C4-2B (cell line): ENCODE results near the gene AUNIP.

Experiments
- ZFX ChIP-seq: fragments of 450-650 bp; IDR thresholded peaks from 2 replicates; pipeline ENCODE4 v1.6.1; 2017
- TF ChIP-seq, protein P1 (sequence below): fragments of 450-650 bp; conservative IDR thresholded peaks from 2 replicates; pipeline ENCODE4 v1.5.1; 2017; ENCODE audit warnings: mild to moderate bottlenecking

- TF ChIP-seq, protein P1, sequence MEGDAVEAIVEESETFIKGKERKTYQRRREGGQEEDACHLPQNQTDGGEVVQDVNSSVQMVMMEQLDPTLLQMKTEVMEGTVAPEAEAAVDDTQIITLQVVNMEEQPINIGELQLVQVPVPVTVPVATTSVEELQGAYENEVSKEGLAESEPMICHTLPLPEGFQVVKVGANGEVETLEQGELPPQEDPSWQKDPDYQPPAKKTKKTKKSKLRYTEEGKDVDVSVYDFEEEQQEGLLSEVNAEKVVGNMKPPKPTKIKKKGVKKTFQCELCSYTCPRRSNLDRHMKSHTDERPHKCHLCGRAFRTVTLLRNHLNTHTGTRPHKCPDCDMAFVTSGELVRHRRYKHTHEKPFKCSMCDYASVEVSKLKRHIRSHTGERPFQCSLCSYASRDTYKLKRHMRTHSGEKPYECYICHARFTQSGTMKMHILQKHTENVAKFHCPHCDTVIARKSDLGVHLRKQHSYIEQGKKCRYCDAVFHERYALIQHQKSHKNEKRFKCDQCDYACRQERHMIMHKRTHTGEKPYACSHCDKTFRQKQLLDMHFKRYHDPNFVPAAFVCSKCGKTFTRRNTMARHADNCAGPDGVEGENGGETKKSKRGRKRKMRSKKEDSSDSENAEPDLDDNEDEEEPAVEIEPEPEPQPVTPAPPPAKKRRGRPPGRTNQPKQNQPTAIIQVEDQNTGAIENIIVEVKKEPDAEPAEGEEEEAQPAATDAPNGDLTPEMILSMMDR, result no peak
- TF ChIP-seq ZFX, result no peak
Observed at GRCh38 chr1:25864434-25864833, 5.2 kb upstream of the AUNIP start.
